ENCODE measurements around the gene NRBF2.
A peak's percentile ranks its signal among the peaks of the same experiment; 100 is the strongest.
"Not testable (repeated sequence)": the region's sequence is repeated elsewhere in the genome, so short reads cannot be mapped to it uniquely, and the experiment has no call there.

The NRBF2 gene

DNA sequence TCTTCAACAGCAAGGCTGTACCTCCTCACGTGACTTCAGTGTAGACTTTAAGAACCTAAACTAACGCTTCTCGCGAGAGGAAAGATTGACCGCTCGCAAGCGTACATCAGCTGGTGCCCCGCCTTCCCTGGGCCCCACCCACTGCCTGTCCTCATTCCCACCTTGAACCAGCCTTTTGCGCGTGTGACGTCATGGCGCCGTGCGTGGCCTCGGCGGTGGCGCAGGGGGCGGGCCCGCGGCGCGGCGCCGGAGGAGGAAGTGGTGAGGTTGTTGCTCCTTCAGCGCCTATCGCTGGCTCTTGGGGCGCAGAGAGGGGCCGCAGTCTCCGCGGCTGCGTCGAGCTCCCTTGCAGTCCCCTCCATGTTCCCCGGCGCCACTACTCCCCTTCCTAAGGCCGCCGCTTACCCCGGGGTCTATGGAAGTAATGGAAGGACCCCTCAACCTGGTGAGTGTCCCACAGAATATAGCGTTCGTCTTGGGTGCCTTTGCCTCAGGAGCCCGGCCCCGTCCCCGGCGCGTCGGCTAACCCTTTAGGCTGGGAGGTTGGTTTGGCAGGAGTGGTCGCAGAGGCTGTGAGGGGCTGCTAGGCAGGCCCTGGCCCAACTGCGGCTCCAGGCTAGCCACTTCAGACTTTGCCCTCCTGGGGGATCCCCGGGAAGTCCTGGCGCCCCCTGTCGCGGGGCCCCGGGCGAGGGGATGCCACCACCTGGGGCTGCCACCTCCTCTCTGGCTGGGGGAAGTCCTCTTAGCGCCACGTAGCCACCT lies at the start of gene NRBF2:
Gene NRBF2 (plus strand): TSS at position 273 of the 765 bp plus-strand sequence. CDS start 143 bp downstream, at position 416.
- DNase-seq (ENCODE audit: low read depth): peak; percentile 98

GRCh38 chr10:63083406-63083805 lies 49.7 kb upstream of the NRBF2 start:
- not testable (repeated sequence) for DNase-seq (ENCODE audit: low read depth)

DNA sequence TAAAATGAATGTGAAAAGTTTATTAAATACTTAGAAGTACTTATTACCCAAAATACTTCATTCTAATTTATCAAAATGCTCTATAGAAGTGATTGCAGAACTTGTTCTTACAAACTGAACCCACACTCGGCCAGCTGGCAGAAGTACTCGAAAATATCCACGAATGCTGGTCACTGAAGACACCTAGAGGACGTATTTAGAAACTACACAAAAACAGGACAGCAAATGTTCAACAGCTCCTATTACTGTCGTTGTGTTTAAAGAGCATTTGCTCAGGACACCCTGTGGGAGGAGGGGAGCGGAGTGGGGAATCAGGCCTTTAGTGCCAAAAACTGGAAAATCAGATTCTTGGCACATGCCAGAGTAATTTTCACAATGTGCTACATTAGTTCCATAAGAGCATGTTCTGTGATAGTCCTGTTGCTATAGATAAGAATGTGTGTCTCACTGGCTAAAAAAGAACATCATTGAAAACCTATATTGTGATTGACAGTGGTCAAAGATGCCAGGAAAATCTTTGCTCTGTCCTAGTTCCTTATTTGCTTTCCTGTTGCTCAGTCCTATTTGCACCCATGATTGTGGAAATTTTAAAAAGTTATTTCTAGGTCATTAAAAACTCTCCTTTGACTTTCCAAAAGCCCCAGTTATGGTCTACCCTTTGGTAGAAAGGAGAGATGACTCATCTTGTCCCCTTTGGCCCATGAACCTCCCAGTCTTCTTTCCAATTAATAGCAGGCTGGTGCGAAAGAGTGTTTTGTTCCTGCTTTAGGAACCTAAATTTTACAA lies 49.0 kb upstream of the NRBF2 start:
- peak; percentile 85 for DNase-seq (ENCODE audit: low read depth)

- DNase-seq (ENCODE audit: low read depth): no peak
Measured at GRCh38 chr10:63084690-63085382, 48.3 kb upstream of the NRBF2 start.

- no peak for DNase-seq (ENCODE audit: low read depth)
Measured at GRCh38 chr10:63093227-63093626, 39.9 kb upstream of the NRBF2 start.

GRCh38 chr10:63094405-63094804 lies 38.7 kb upstream of the NRBF2 start:
- no peak for DNase-seq (ENCODE audit: low read depth)

DNA sequence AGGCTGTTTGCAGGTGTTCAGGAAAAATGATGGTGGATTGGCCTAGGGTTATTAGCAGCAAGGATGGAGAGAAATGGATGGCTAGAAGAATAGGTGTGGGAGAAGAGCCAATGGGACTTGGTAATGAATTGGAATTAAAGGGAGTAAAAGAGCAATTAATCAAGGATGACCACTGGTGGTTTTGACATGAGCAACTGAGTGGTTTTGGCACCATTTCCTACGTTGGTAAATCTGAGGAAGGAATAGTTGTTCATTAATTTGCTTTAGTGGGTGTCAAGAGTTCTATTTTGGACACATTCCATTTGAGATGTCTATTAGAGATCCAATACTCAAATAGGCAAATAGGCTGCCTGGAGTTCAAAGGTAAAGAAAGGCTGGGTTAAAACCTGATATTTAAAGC lies 38.2 kb upstream of the NRBF2 start:
- no peak for DNase-seq (ENCODE audit: low read depth)

DNA sequence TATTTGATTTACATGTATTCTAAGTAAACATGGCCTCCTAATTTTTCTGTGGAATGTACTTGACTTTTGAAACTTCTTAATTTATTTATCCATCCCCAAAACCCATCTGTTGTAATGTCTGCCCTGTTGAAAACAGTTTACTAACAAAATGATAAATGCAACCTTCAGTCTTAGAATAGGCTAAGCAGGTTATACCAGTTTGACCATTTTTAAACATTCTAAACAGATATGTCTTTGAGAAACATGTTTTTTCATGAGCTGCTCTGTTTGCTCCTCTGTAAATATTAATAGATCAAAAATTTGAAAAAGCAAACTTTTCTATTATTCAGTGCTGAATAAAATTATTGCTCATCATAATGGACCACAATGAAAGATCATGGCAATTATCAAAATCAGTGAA lies 33.4 kb upstream of the NRBF2 start:
- no peak for DNase-seq (ENCODE audit: low read depth)

GRCh38 chr10:63101091-63101490 lies 32.0 kb upstream of the NRBF2 start:
- not testable (repeated sequence) for DNase-seq (ENCODE audit: low read depth)

DNA sequence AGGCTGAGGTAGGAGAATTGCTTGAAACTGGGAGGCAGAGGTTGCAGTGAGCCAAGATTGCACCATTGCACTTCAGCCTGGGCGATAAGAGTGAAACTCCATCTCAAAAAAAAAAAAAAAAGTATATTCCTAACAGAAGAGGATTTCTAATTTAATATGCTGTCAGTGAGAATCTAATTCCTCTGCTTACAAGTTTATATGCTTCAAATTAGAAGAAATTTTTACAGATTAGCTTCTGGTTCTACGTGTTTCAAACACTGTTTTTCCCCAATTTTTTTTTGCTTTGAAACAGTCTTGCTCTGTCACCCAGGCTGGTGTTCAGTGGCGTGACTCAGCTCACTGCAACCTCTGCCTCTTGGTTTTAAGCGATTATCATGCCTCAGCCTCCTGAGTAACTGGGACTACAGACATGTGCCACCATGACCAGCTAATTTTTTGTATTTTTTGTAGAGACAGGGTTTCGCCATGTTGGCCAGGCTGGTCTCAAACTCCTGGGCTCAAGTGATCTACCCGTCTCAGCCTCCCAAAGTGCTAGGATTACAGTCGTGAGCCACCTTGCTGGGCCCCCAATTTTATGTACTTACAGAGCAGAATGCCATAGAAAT lies 30.7 kb upstream of the NRBF2 start:
- not testable (repeated sequence) for DNase-seq (ENCODE audit: low read depth)

DNA sequence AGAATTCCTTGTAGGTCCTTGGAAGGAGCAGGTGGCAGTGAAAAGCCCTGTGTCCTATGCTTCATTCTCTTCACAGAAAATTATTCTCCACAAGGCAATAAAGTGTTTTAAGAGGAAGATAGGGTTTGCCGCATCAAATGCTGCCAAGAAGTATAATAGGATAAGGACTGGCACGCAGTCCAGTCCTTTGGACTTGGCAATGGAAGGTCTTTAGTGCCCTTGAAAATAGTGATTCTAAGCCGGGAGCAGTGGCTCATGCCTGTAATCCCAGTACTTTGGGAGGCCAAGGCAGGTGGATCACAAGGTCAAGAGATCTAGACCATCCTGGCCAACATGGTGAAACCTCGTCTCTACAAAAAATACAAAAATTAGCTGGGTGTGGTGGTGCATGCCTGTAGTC lies 29.9 kb upstream of the NRBF2 start:
- not testable (repeated sequence) for DNase-seq (ENCODE audit: low read depth)

- no peak for DNase-seq (ENCODE audit: low read depth)
Measured at GRCh38 chr10:63103971-63104409, 29.1 kb upstream of the NRBF2 start.

- DNase-seq (ENCODE audit: low read depth): no peak
Measured at GRCh38 chr10:63105225-63106110, 27.7 kb upstream of the NRBF2 start.

DNA sequence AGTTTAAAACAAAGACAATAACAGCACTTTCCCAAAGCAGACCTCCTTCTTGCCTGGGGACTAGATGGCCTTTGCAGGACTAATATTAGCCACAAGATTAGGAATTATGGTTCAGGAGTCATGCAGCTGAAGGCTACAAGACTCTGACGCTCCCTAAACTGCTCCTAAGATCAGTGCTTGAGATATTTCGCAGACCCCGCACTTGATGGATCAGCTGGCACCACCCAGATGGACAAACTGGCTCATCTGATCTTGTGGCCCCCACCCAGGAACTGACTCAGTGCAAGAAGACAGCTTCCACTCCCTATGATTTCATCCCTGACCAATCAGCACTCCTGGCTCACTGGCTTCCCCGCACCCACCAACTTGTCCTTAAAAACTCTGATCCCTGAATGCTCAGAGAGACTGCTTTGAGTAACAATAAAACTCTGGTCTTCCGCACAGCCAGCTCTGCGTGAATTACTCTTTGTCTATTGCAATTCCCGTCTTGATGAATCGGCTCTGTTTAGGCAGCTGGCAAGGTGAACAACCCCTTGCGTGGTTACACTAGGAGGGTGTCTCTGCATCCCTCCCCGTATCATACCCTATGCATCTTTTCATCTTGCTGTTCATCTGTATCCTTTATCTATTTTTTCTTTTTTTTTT lies 26.9 kb upstream of the NRBF2 start:
- DNase-seq (ENCODE audit: low read depth): no peak

DNA sequence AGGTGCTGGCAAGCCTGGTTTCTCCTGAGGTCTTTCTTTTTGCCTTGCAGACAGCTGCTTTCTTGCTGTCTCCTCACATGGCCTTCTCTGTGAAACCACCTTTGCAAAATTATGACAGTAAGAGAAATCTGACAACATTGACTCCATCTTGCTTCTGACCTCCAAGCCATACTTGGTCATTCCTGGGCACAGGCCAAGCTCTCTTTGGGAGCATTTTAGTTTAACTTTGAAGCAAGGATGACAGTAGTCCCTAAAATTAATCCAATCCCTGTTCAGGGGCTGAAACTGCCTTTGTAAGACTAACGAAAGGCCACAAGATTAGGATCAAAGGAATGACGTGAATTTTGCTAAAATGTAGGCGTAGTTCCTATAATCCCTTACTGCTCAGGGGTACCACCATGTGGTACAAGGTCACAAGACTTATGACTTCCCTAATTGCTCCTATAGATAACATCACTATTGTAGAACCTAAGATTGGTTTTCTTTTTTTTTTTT lies 25.1 kb upstream of the NRBF2 start:
- no peak for DNase-seq (ENCODE audit: low read depth)

DNA sequence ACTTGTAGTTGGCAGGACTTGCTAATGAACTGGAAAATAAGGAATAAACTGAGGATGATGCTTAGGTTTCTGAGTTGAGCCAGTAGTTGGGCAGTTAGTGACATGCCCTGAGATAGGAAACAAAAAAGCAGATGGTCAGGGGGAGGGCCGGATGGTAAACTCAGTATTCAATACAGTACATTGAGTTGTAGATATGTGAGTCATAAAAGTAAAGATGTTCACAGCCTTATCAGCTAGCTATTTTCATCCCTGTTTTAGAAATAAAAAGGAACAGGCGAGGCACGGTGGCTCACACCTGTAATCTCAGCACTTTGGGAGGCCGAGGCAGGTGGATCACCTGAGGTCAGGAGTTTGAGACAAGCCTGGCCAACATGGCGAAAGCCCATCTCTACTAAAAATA lies 22.2 kb upstream of the NRBF2 start:
- DNase-seq (ENCODE audit: low read depth): no peak

DNA sequence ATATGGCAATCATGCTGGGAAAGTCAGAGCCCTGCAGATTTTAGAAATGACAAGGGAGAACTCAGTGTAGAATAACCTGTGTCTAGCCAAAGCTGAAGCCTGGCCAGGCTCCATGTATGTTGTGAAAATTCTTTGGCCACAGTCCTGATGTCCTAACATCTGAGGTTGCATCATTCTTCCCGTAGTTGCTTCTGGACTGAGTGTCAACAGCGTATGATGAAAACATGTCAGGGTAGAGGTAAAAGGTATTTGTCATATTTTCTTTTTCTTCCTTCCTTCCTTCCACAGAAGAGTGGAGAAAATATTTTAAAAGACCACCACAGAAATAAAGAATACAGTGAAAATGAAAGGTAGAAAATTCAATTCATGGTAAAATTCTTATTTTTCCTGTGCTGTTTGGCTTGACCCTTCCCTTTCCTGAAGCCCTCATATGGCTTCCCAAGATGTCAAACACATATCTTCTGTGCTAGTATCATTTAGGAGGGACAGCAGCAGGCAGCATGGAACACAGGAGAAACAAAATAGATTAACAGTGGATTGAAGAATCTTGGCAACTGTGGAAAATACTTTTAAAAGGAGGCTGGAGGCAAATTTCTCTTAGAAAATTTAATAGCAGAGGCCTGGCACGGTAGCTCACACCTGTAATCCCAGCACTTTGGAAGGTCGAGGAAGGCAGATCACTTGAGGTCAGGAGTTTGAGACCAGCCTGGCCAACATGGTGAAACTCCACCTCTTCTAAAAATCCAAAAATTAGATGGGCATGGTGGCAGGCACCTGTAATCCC lies 18.9 kb upstream of the NRBF2 start:
- peak; percentile 97 for DNase-seq (ENCODE audit: low read depth)

DNA sequence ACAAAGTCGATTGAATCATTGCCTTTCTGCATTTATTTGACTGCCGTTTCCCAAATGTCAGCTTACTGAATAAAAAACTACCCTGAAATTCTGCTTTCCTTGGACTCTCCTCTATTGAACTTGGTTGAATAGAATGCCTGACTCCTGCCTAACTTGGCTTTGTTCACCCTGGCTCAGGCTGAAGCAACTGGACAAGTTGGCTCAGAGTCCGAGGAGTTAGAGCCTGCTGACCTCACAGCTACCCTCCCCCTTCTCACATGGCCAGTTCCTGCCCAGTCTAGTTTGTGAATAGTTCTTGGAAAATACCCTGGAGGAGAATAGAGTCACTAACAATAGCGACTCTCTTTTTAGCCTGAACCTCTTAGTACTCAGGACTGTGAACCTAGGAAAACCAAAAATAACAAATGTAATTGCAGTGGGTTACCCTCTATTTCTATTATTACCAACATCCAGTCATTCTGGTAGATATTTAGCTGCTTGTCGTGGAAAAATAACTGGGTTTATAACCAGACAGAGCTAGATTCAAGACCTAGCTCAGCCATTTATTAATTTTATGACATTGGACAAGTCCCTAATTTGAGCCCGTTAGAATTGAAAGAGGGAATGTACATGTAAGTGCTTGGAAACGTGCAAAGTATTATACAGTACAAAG lies 17.3 kb upstream of the NRBF2 start:
- DNase-seq (ENCODE audit: low read depth): peak; percentile 96

- DNase-seq (ENCODE audit: low read depth): no peak
Measured at GRCh38 chr10:63116452-63117072, 16.6 kb upstream of the NRBF2 start.
